HL-60 (cell line): Measurements from ENCODE around the gene ADGRB3.

Experiments used
- DNase-seq, 2 experiments: peaks; one replicate each; pipeline ENCODE4 v3.0.0-alpha.2; 2010 to 2020; ENCODE audit warnings: low read depth in 1 of 2, low spot score in 1 of 2
- H3K27ac ChIP-seq: fragments of 250-450 bp; sonication (Bioruptor Pico); replicated peaks from 2 replicates; pipeline ENCODE4 v1.5.1; 2020; ENCODE audit warnings: mild to moderate bottlenecking, moderate library complexity
- H3K27me3 ChIP-seq: fragments of 250-450 bp; sonication (Bioruptor Pico); 2 replicates; pipeline ENCODE4 v1.5.1; 2021; ENCODE audit warnings: mild to moderate bottlenecking, moderate library complexity; ENCODE audit not compliant: insufficient read depth, poor library complexity, severe bottlenecking
- H3K4me3 ChIP-seq: replicated peaks from 2 replicates; pipeline ENCODE4 v1.5.1; 2011; ENCODE audit warnings: mild to moderate bottlenecking, control low read depth, low read length; ENCODE audit not compliant: insufficient read depth
- GABPA ChIP-seq: IDR thresholded peaks from 2 replicates; pipeline ENCODE4 v1.6.1; 2012; ENCODE audit warnings: low read depth
- POLR2AphosphoS5 ChIP-seq: IDR thresholded peaks from 2 replicates; pipeline ENCODE4 v1.6.1; 2012; ENCODE audit warnings: low read depth
- REST ChIP-seq: IDR thresholded peaks from 2 replicates; pipeline ENCODE4 v1.6.1; 2012; ENCODE audit warnings: low read depth; ENCODE audit not compliant: insufficient replicate concordance
- SPI1 ChIP-seq: IDR thresholded peaks from 2 replicates; pipeline ENCODE4 v1.6.1; 2012; ENCODE audit warnings: low read depth, mild to moderate bottlenecking, borderline replicate concordance
- TF ChIP-seq, protein P1 (sequence below): IDR thresholded peaks from one replicate; pipeline ENCODE4 v1.5.1; 2011; ENCODE audit warnings: low read length, control low read depth, inconsistent platforms; ENCODE audit not compliant: insufficient read depth

The ADGRB3 gene

DNA sequence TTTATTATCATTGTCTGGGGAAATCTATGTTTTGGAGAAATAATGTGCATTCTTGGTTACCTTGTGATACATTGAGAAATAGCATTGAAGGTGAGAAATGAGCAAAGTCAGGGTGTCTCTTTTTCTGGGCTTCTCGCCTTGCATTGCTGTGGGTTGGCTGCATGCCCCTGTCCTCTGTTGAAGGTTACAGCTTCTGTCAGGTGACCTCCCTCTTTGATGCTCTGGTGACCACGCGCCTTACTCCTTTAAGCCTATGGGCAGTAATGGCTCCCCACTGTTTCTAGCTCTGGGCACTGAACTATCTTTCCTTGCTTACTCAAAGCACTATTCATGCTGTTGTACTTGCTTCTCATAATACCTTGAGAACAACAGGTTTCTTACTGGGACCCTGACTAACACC lies 14.6 kb downstream of the ADGRB3 start:
- no peak for DNase-seq
- Histone ChIP-seq H3K27me3 (no peaks in the 10 kb centered on the region), H3K27ac (no peak overlapping the region), H3K4me3 (no peak overlapping the region)
- no peak for TF ChIP-seq POLR2AphosphoS5
- TF ChIP-seq, protein P1, sequence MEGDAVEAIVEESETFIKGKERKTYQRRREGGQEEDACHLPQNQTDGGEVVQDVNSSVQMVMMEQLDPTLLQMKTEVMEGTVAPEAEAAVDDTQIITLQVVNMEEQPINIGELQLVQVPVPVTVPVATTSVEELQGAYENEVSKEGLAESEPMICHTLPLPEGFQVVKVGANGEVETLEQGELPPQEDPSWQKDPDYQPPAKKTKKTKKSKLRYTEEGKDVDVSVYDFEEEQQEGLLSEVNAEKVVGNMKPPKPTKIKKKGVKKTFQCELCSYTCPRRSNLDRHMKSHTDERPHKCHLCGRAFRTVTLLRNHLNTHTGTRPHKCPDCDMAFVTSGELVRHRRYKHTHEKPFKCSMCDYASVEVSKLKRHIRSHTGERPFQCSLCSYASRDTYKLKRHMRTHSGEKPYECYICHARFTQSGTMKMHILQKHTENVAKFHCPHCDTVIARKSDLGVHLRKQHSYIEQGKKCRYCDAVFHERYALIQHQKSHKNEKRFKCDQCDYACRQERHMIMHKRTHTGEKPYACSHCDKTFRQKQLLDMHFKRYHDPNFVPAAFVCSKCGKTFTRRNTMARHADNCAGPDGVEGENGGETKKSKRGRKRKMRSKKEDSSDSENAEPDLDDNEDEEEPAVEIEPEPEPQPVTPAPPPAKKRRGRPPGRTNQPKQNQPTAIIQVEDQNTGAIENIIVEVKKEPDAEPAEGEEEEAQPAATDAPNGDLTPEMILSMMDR = no peak
- no peak for TF ChIP-seq GABPA
- TF ChIP-seq REST = no peak
- TF ChIP-seq SPI1 = no peak

DNA sequence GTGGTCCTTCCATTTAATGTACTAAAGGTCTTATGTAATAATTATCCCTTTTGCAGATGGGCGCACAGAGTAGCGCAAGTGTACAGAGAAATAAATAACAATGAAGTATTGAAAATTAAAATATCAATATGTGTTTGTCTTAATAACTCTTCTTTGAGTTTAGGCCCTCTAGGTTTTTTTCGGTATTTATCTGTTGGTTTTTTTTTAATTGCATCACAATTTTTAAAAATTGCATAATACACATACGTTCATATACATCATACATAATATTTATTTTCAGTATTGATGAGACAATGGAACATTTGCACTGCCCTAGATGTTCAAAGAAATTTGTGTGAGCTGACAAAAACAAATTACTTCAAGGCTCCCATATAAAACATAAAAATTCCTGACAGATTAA lies 15.1 kb downstream of the ADGRB3 start:
- H3K4me3 ChIP-seq = no peak overlapping the region
- DNase-seq = no peak
- TF ChIP-seq, protein P1 = no peak
- TF ChIP-seq SPI1 = no peak
- no peak for TF ChIP-seq GABPA
- TF ChIP-seq POLR2AphosphoS5 = no peak
- TF ChIP-seq REST = no peak
- no peak overlapping the region for H3K27ac ChIP-seq
- no peaks in the 10 kb centered on the region for H3K27me3 ChIP-seq

DNA sequence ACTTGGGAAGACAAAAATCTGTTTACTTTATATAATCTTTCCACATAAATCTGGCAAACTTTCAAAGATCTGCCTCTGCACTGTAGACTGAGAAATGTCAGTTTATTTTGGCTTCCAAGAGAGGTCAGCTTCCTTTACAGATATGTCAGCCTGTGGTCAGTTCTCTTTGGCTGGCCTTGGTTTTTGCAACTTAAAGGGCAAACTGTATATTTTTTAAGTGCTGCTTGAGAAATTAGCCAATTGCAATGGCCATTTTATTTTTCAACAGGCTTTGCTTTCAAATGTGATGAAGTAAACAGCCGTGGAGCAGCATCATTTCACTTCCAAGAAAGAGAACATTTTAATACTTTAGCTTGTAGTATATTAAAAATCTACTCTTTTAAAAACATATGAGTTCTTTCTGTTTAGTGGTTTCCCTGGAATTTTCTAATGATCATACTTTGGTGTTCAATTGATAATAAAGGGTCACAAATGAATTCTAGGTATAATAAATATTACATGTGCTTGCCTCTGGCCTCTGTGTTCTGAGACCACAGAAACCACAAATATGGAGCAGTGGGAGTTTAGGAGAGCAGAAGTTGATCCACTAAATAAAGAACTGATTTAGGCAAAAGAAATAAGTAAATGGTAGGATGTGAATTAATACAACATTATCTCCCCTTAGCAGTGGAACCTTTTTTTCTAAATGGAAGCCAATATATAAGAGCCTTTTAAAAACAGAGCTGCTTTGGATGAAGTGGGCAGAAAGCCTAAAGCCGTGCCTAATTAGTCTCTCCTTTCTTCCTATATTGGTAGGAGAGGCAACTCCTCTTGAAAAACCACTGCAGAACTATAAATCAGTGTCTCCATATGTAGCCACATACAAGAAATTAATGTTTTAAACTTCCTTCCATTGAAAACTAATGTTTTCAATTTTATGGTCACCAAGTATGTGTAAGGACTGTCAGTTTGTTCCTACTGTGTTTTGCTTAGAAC lies 16.2 kb downstream of the ADGRB3 start:
- H3K4me3 ChIP-seq = no peak overlapping the region
- no peak overlapping the region for H3K27ac ChIP-seq
- DNase-seq = no peak
- TF ChIP-seq GABPA = no peak
- TF ChIP-seq SPI1 = no peak
- TF ChIP-seq, protein P1 = no peak
- no peak for TF ChIP-seq POLR2AphosphoS5
- no peak for TF ChIP-seq REST
- H3K27me3 ChIP-seq = no peaks in the 10 kb centered on the region
